Endothelial cell of umbilical vein (primary cell): ENCODE measurements around the gene SLC25A26. TPM values are rescaled to one million over a fixed set of nuclear protein-coding genes. Genes with fewer than 3 reads are reported as not detected.

ENCODE experiments used
- BruUV-seq: library from RNA; stranded (reverse); fragments of 400-500 nt; replicated peaks from 2 replicates; lab custom pipeline; 2021; lab: Mats Ljungman, UMichigan
- CTCF ChIA-PET: fragments of 300-600, 350-600 bp; sonication (Branson Sonifier 250); formaldehyde crosslinking; loops from one replicate; lab custom pipeline; 2021; ENCODE audit warnings: antibody characterized with exemption, inconsistent platforms; lab: Charles Lee
- POLR2A ChIA-PET: fragments of 300-600, 350-600 bp; sonication (Branson Sonifier 250); formaldehyde crosslinking; loops from one replicate; lab custom pipeline; 2021; ENCODE audit warnings: antibody characterized with exemption, inconsistent platforms; lab: Charles Lee
- DNase-seq: peaks from one replicate; pipeline ENCODE4 v3.0.0-alpha.2; 2011; ENCODE audit warnings: low read depth, low spot score
- FAIRE-seq: peaks from 2 replicates; lab custom pipeline; 2011; peaks lifted over from hg19 to GRCh38; lab: Jason Lieb, UNC
- H2AFZ ChIP-seq: 2 replicates; pipeline ENCODE4 v1.6.0; 2012; ENCODE audit warnings: low read depth, low read length, control low read depth, inconsistent platforms
- H3K27ac ChIP-seq: 2 replicates; pipeline ENCODE4 v1.5.1; 2011; ENCODE audit warnings: low read depth, mild to moderate bottlenecking, control low read depth, low read length, moderate library complexity; ENCODE audit not compliant: insufficient read depth
- H3K27me3 ChIP-seq, 2 experiments: 2 replicates each; pipeline versions ENCODE4 v1.6.0 to v1.6.1; 2011; ENCODE audit warnings: low read length in 2 of 2, mixed read lengths in 1 of 2; ENCODE audit not compliant: control insufficient read depth in 2 of 2, insufficient read depth in 2 of 2
- H3K36me3 ChIP-seq, 2 experiments: 2 replicates in 1 of 2; 3 replicates in 1 of 2; pipeline ENCODE4 v1.5.1; 2011; ENCODE audit warnings: low read length in 2 of 2, mild to moderate bottlenecking in 1 of 2, moderate library complexity in 1 of 2; ENCODE audit not compliant: control insufficient read depth in 2 of 2, insufficient read depth in 2 of 2; ENCODE audit errors: extremely low read depth in 1 of 2
- H3K4me1 ChIP-seq: 3 replicates; pipeline ENCODE4 v1.5.1; 2011; ENCODE audit warnings: mild to moderate bottlenecking, low read length; ENCODE audit not compliant: control insufficient read depth, insufficient read depth; ENCODE audit errors: extremely low read depth
- H3K4me2 ChIP-seq: 2 replicates; pipeline ENCODE4 v1.6.1; 2011; ENCODE audit warnings: low read length, control low read depth, mixed read lengths; ENCODE audit not compliant: insufficient read depth
- H3K4me3 ChIP-seq, 3 experiments: fragments of 200-600 bp in 1 of 3; sonication (generic), shearing (Covaris generic) in 1 of 3; replicated peaks in 1 of 3; 2 replicates each; pipeline ENCODE4 v1.5.1; 2011 to 2016; ENCODE audit warnings: control low read depth in 3 of 3, low read length in 3 of 3, mild to moderate bottlenecking in 2 of 3, inconsistent platforms in 1 of 3, low read depth in 1 of 3, moderate library complexity in 1 of 3; ENCODE audit not compliant: insufficient read depth in 1 of 3
- H3K79me2 ChIP-seq: 2 replicates; pipeline ENCODE4 v1.6.0; 2012; ENCODE audit warnings: low read length, inconsistent platforms; ENCODE audit not compliant: control insufficient read depth, insufficient read depth
- H3K9ac ChIP-seq: replicated peaks from 2 replicates; pipeline ENCODE3; 2011; ENCODE audit warnings: low read length, control low read depth; ENCODE audit not compliant: insufficient read depth; ENCODE audit errors: extremely low read depth
- H3K9me1 ChIP-seq: replicated peaks from 3 replicates; pipeline ENCODE4 v1.6.0; 2011; ENCODE audit warnings: mild to moderate bottlenecking, low read length; ENCODE audit not compliant: control insufficient read depth, insufficient read depth; ENCODE audit errors: extremely low read depth
- H3K9me3 ChIP-seq: replicated peaks from 2 replicates; pipeline ENCODE4 v1.5.1; 2012; ENCODE audit warnings: low read length, inconsistent platforms; ENCODE audit not compliant: control insufficient read depth, insufficient read depth
- H4K20me1 ChIP-seq: replicated peaks from 2 replicates; pipeline ENCODE3; 2011; ENCODE audit warnings: mild to moderate bottlenecking, low read length; ENCODE audit not compliant: control insufficient read depth, insufficient read depth; ENCODE audit errors: extremely low read depth
- EZH2 ChIP-seq: IDR thresholded peaks from 2 replicates; pipeline ENCODE4 v1.6.1; 2012; ENCODE audit warnings: borderline replicate concordance, low read depth, mild to moderate bottlenecking, moderate library complexity, low read length, inconsistent platforms; ENCODE audit not compliant: severe bottlenecking
- FOS ChIP-seq: IDR thresholded peaks from 2 replicates; pipeline ENCODE4 v1.6.1; 2011; ENCODE audit warnings: mild to moderate bottlenecking, low read length, moderate library complexity, borderline replicate concordance; ENCODE audit not compliant: insufficient read depth
- GATA2 ChIP-seq: IDR thresholded peaks from 2 replicates; pipeline ENCODE4 v1.7.0; 2011; ENCODE audit warnings: low read depth, mild to moderate bottlenecking, moderate library complexity, mixed read lengths, low read length; ENCODE audit not compliant: insufficient read length, insufficient read depth
- JUN ChIP-seq: IDR thresholded peaks from 2 replicates; pipeline ENCODE4 v1.6.1; 2011; ENCODE audit warnings: borderline replicate concordance, low read depth; ENCODE audit not compliant: insufficient read length, insufficient read depth
- MYC ChIP-seq: IDR thresholded peaks from one replicate; pipeline ENCODE4 v1.6.1; 2011; ENCODE audit warnings: mild to moderate bottlenecking, low read depth, low read length
- POLR2A ChIP-seq: IDR thresholded peaks from 2 replicates; pipeline ENCODE4 v1.6.1; 2012; ENCODE audit warnings: low read depth, mild to moderate bottlenecking, control low read depth, low read length
- POLR2AphosphoS5 ChIP-seq: IDR thresholded peaks from 2 replicates; pipeline ENCODE4 v1.6.1; 2012; ENCODE audit warnings: low read depth, mild to moderate bottlenecking, control low read depth, low read length, moderate library complexity; ENCODE audit not compliant: insufficient read depth
- dilution Hi-C: fragments of 300-500 bp; cut with MboI; formaldehyde crosslinking; loops from one replicate; pipeline ENCODE4 v1.15.0; 2019; ENCODE audit warnings: low sequenced_read_pairs; ENCODE audit not compliant: extremely low pct_ligation_motif_present
- intact Hi-C: fragments of 100-400 bp; cut with micrococcal nuclease; formaldehyde crosslinking; loops from one replicate; pipeline ENCODE4 v1.10.0; 2022
- polyA plus RNA-seq, 4 experiments: library from polyadenylated mRNA; depleted of rRNA in 3 of 4; stranded (reverse) in 3 of 4; unstranded in 1 of 4; fragments of >200 nt; gene quantifications; 2 replicates each; pipeline versions ENCODE4 v1.2.1 to v1.2.3, GENCODE V29; 2011 to 2012; ENCODE audit warnings: missing spikeins in 1 of 4
- total RNA-seq: library from RNA; stranded (reverse); gene quantifications from 2 replicates; pipeline ENCODE4 v1.2.3, GENCODE V29; 2021
- TF ChIP-seq, protein P1 (sequence below), 2 donors: IDR thresholded peaks; 1 replicate in 1 of 2; 2 replicates in 1 of 2; pipeline ENCODE4 v1.5.1; 2011; ENCODE audit warnings: low read length in 2 of 2, mild to moderate bottlenecking in 2 of 2, moderate library complexity in 2 of 2, control low read depth in 1 of 2, inconsistent platforms in 1 of 2, low read depth in 1 of 2; ENCODE audit not compliant: insufficient read depth in 1 of 2; ENCODE audit errors: extremely low read depth in 1 of 2
- TF ChIP-seq, protein P2 (sequence below): IDR thresholded peaks from 2 replicates; pipeline ENCODE4 v1.6.1; 2011; ENCODE audit not compliant: insufficient read depth, insufficient read length

The SLC25A26 gene
- total and polyA plus RNA-seq, 2 donors (not counting 3 experiments of a cell fraction or from before 2014, with no cell fraction given) = 11.8 to 23.5 TPM

DNA sequence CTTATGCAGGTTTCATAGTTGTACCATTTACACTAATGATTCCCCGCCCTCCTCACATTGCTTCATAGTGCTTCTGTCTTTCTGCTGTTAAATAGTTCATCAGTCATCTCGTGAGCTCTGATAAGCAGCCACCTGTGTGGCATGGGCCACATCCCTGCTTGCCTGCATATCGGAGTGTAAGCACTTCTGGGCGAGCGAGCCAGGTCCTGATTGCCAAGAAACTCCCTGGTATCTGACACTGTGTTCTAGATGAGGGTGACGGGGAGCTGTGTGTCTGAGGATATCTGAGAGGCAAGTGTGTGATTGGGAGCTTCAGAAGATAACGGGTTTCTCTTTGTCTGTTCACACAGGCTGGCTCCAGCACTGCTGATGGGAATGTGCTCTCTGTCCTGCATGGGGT lies 149.4 kb downstream of the SLC25A26 start:
- no peak overlapping the region for H2AFZ ChIP-seq
- ChIA-PET CTCF (interaction anchor here (0.9 to 1.0 kb wide), 2 partner anchors 27 to 85 kb away, joined by 3 read pairs; no protein-coding TSS in a partner anchor), POLR2A (no interaction called here)
- no peaks in the 10 kb centered on the region for H3K79me2 ChIP-seq
- H3K4me2 ChIP-seq = no peak overlapping the region
- no TSS peak for BruUV-seq
- no peak overlapping the region for H3K27ac ChIP-seq
- dilution Hi-C loops = no loop called here
- peaks cover 0 to 2% of the 10 kb centered on the region in 2 experiments for H3K36me3 ChIP-seq
- FAIRE-seq (no peak), DNase-seq (no peak)
- no peaks in the 10 kb centered on the region for H4K20me1 ChIP-seq
- H3K4me1 ChIP-seq = no peaks in the 10 kb centered on the region
- no peak overlapping the region for H3K4me3 ChIP-seq
- no peaks in the 10 kb centered on the region for H3K27me3 ChIP-seq
- no peaks in the 10 kb centered on the region for H3K9me3 ChIP-seq
- intact Hi-C loops = no loop called here
- TF ChIP-seq, protein P1, sequence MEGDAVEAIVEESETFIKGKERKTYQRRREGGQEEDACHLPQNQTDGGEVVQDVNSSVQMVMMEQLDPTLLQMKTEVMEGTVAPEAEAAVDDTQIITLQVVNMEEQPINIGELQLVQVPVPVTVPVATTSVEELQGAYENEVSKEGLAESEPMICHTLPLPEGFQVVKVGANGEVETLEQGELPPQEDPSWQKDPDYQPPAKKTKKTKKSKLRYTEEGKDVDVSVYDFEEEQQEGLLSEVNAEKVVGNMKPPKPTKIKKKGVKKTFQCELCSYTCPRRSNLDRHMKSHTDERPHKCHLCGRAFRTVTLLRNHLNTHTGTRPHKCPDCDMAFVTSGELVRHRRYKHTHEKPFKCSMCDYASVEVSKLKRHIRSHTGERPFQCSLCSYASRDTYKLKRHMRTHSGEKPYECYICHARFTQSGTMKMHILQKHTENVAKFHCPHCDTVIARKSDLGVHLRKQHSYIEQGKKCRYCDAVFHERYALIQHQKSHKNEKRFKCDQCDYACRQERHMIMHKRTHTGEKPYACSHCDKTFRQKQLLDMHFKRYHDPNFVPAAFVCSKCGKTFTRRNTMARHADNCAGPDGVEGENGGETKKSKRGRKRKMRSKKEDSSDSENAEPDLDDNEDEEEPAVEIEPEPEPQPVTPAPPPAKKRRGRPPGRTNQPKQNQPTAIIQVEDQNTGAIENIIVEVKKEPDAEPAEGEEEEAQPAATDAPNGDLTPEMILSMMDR (IDR thresholded peaks at IDR 0.05; ENCODE audit: extremely low read depth in 1 of 2, insufficient read depth in 1 of 2, low read depth in 1 of 2, low read length in 2 of 2) = no peak
- TF ChIP-seq FOS = no peak
- TF ChIP-seq EZH2 = no peak
- TF ChIP-seq GATA2 = no peak
- no peak for TF ChIP-seq JUN
- TF ChIP-seq MYC = no peak
- no peak for TF ChIP-seq POLR2AphosphoS5
- TF ChIP-seq POLR2A = no peak
- TF ChIP-seq, protein P2, sequence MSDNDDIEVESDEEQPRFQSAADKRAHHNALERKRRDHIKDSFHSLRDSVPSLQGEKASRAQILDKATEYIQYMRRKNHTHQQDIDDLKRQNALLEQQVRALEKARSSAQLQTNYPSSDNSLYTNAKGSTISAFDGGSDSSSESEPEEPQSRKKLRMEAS = no peak
- H3K9ac ChIP-seq = no peak overlapping the region
- no peaks in the 10 kb centered on the region for H3K9me1 ChIP-seq
